ENCODE data around the gene BMP10. TPM values are rescaled to one million over a fixed set of nuclear protein-coding genes. Genes with fewer than 3 reads are reported as not detected.

The BMP10 gene
- total RNA-seq, 2 donors from 2014 or later = not detected

DNA sequence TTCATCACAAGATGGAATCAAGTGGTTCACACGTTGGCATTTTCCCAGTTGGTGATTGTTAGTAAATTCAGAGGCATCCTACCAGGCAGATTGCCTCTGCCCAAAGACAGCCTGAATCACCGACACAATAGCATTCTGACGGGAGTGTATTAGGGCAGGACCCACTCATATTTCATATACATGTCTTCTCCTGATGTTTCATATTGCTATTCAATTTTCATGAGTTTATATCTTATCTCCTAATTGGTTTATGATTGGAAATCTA, 14.5 kb upstream of the BMP10 start:
- no peak overlapping the region for H3K27ac ChIP-seq
- H3K4me3 ChIP-seq = no peak overlapping the region
- DNase-seq (ENCODE audit: low spot score) (no peak), ATAC-seq (ENCODE audit: insufficient number of reproducible peaks, low FRiP score, low read depth) (no peak)
- no peaks in the 10 kb centered on the region for H3K36me3 ChIP-seq
- no peaks in the 10 kb centered on the region for H3K4me1 ChIP-seq (ENCODE audit: control insufficient read depth in 1 of 2, low read depth in 2 of 2)
- no peaks in the 10 kb centered on the region for H3K9me3 ChIP-seq
- no peaks in the 10 kb centered on the region for H3K27me3 ChIP-seq (replicated peaks; ENCODE audit: insufficient read depth)
- no peak for TF ChIP-seq CTCF (IDR thresholded peaks at IDR 0.05)

- H3K27ac ChIP-seq = no peak overlapping the region
- no peaks in the 10 kb centered on the region for H3K36me3 ChIP-seq
- no peaks in the 10 kb centered on the region for H3K9me3 ChIP-seq
- ATAC-seq (ENCODE audit: insufficient number of reproducible peaks, low FRiP score, low read depth) (no peak), DNase-seq (ENCODE audit: low spot score) (no peak)
- no peaks in the 10 kb centered on the region for H3K27me3 ChIP-seq (replicated peaks; ENCODE audit: insufficient read depth)
- no peak overlapping the region for H3K4me3 ChIP-seq
- no peak for TF ChIP-seq CTCF (IDR thresholded peaks at IDR 0.05)
- no peaks in the 10 kb centered on the region for H3K4me1 ChIP-seq (ENCODE audit: control insufficient read depth in 1 of 2, low read depth in 2 of 2)
Measured at GRCh38 chr2:68885074-68885810, 14.0 kb upstream of the BMP10 start.

DNA sequence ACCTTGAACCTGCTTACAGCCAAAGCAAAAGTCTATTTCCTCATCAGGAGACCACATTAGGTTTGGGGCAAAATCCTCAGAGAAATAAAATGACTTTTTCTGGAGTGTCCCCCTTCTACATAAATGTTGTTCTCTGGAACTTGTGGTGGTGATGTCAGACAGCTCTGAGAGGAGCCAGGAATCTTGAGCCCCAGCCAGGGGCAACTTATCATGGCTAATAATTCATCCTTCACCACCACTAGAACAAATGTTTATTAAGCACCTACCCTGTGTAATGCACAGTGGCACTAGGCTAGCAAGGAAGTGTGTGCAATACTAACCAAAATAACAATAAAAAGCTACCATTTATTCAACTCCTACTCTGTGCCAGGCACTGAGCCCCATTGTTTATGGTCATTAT, 9.0 kb upstream of the BMP10 start:
- ATAC-seq (ENCODE audit: insufficient number of reproducible peaks, low FRiP score, low read depth) = no peak
- Histone ChIP-seq H3K9me3 (no peaks in the 10 kb centered on the region), H3K27ac (no peak overlapping the region), H3K27me3 (replicated peaks; ENCODE audit: insufficient read depth) (no peaks in the 10 kb centered on the region), H3K4me3 (no peak overlapping the region), H3K4me1 (ENCODE audit: control insufficient read depth in 1 of 2, low read depth in 2 of 2) (no peaks in the 10 kb centered on the region), H3K36me3 (no peaks in the 10 kb centered on the region)
- TF ChIP-seq CTCF (IDR thresholded peaks at IDR 0.05) = no peak
- no peak for DNase-seq (ENCODE audit: low spot score)

- no peak for TF ChIP-seq CTCF (IDR thresholded peaks at IDR 0.05)
Measured at GRCh38 chr2:68879296-68879695, 8.1 kb upstream of the BMP10 start.

GRCh38 chr2:68878753-68879152, 7.6 kb upstream of the BMP10 start:
- no peak for DNase-seq (ENCODE audit: low spot score)
- Histone ChIP-seq H3K27me3 (replicated peaks; ENCODE audit: insufficient read depth) (no peaks in the 10 kb centered on the region), H3K4me1 (ENCODE audit: control insufficient read depth in 1 of 2, low read depth in 2 of 2) (no peaks in the 10 kb centered on the region), H3K4me3 (no peak overlapping the region), H3K9me3 (no peaks in the 10 kb centered on the region), H3K27ac (no peak overlapping the region), H3K36me3 (no peaks in the 10 kb centered on the region)
- TF ChIP-seq CTCF (IDR thresholded peaks at IDR 0.05) = no peak
- ATAC-seq (ENCODE audit: insufficient number of reproducible peaks, low FRiP score, low read depth) = no peak

More at GRCh38 chr2:68879296-68879695, 8.1 kb upstream of the BMP10 start:
- H3K4me3 ChIP-seq = no peak overlapping the region
- ATAC-seq (ENCODE audit: insufficient number of reproducible peaks, low FRiP score, low read depth) = no peak
- H3K36me3 ChIP-seq = no peaks in the 10 kb centered on the region
- H3K27me3 ChIP-seq (replicated peaks; ENCODE audit: insufficient read depth) = no peaks in the 10 kb centered on the region
- no peaks in the 10 kb centered on the region for H3K9me3 ChIP-seq
- no peak for DNase-seq (ENCODE audit: low spot score)
- H3K4me1 ChIP-seq (ENCODE audit: control insufficient read depth in 1 of 2, low read depth in 2 of 2) = no peaks in the 10 kb centered on the region
- no peak overlapping the region for H3K27ac ChIP-seq
